ENCODE measurements around the gene CACNA2D3. TPM values are rescaled to one million over a fixed set of nuclear protein-coding genes. Genes with fewer than 3 reads are reported as not detected.

CACNA2D3 gene
- total RNA-seq, 4 donors from 2014 or later = 0.30 to 9.6 (median 3.9) TPM

DNA sequence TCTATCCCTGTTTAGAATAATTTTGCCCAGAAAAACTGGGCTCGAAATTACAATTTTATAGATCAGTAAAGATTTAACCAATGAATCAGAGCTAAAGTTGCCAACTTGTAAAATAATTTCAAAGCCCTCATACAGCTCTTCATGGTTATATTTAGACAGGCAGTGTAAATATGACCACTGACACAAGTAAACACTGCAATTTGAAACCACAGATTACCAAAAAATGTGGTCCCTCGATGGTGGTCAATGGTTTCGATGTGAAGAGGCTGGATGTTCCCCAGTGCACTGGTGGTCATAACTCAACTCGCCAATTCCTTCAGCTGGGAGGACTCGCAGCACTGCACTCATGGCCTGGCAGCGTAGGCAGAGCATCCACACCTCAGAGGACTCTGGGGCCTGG is 776.9 kb downstream of the CACNA2D3 start:
- H3K4me3 ChIP-seq = no peak overlapping the region
- WGBS, 2 donors = 78 to 86% methylated on average over 6 of the region's 6 CpGs

DNA sequence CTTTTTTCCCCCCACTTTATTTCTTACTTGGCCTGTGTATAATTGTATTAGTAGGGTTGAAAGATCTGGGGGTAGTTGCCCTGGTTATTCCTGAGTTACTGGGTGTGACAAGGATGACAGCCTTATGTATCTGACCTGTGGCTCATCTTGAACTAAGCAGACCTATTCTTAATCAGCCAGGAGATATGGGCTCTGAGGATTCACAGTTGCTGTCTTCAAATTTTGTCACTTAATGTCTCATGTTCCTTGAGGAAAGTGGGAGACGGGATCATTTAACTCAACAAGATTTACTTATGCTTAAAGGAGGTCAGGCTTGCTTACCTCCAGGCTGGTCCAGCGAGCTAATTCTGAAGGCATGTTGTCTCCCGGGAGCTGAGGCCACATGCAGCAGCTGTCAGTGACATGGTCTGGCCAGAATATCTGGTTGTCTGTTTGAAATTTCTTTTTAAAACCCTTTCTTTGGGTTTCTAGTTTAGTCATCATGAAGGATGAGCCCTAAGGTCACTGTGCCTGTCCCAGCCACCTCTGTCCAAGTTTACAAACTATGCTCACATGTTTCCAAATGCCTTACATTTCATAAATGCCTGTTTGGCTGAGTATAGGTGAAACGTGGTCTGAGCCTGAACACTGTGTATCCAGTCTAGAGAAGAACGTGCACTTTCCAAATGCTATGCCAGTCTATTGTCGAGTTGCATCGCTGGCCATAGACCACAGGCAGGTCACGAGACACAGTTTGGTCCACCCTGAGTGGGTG is 778.7 kb downstream of the CACNA2D3 start:
- H3K27me3 ChIP-seq = no peaks in the 10 kb centered on the region
- no peak overlapping the region for H3K27ac ChIP-seq
- H3K9me3 ChIP-seq = no peaks in the 10 kb centered on the region
- WGBS, 2 donors = 76 to 84% methylated on average over 8 of the region's 8 CpGs
- H3K4me1 ChIP-seq = no peaks in the 10 kb centered on the region
- H3K4me3 ChIP-seq = no peak overlapping the region
- TF ChIP-seq, protein P1, sequence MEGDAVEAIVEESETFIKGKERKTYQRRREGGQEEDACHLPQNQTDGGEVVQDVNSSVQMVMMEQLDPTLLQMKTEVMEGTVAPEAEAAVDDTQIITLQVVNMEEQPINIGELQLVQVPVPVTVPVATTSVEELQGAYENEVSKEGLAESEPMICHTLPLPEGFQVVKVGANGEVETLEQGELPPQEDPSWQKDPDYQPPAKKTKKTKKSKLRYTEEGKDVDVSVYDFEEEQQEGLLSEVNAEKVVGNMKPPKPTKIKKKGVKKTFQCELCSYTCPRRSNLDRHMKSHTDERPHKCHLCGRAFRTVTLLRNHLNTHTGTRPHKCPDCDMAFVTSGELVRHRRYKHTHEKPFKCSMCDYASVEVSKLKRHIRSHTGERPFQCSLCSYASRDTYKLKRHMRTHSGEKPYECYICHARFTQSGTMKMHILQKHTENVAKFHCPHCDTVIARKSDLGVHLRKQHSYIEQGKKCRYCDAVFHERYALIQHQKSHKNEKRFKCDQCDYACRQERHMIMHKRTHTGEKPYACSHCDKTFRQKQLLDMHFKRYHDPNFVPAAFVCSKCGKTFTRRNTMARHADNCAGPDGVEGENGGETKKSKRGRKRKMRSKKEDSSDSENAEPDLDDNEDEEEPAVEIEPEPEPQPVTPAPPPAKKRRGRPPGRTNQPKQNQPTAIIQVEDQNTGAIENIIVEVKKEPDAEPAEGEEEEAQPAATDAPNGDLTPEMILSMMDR (IDR thresholded peaks at IDR 0.05) = no peak
- TF ChIP-seq POLR2A (IDR thresholded peaks at IDR 0.05) (no peak), EP300 (IDR thresholded peaks at IDR 0.05) (no peak)
- DNase-seq (ENCODE audit: low spot score in 2 of 2) = no peak
- H3K36me3 ChIP-seq = no peaks in the 10 kb centered on the region

More for the DNA sequence above, 776.9 kb downstream of the CACNA2D3 start:
- TF ChIP-seq, protein P1 (IDR thresholded peaks at IDR 0.05) = no peak
- no peak for TF ChIP-seq POLR2A (IDR thresholded peaks at IDR 0.05)
- no peak for TF ChIP-seq EP300 (IDR thresholded peaks at IDR 0.05)
- DNase-seq (ENCODE audit: low spot score in 2 of 2) = no peak
- Histone ChIP-seq H3K27ac (no peak overlapping the region), H3K9me3 (no peaks in the 10 kb centered on the region), H3K36me3 (no peaks in the 10 kb centered on the region), H3K27me3 (no peaks in the 10 kb centered on the region), H3K4me1 (no peaks in the 10 kb centered on the region)

DNA sequence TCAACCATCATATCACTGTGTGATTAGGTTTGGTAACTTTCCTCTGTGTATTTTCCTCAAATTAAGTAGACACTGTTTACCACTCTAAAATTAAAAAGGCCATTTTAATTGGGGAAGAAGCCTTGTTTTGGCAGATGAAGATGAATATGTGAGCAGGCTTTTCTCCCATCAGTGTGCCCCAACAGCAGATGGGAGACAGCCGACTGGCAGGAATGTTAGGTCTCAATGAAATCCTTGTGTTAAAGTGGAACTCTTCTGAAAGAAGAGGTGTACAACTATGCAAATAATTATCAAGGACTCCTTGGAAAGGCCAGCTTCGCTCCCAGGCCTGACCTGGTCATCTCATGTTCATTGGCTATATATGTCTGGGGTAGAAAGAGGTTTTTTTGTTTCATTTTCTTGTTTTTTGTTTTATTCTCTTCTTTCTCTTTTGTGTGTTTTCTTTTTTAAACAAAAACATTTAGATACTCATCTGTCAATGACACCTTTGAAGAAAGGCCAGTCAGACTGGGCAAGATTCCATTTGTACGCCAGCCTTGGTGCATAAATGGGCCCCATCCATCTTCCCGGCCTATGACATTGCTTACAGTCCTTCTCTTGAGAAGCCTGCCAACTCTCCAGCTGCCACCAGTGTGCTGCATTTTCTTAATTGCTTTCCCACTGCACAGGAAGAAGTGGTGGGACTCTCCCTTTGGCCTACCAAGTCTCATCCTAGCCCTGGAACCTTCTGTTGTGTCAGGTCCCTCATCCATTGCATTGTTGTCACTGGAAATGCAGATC is 779.7 kb downstream of the CACNA2D3 start:
- no peak overlapping the region for H3K4me3 ChIP-seq
- no peaks in the 10 kb centered on the region for H3K36me3 ChIP-seq
- no peak for DNase-seq (ENCODE audit: low spot score in 2 of 2)
- WGBS, 2 donors = 63 to 70% methylated on average over 4 of the region's 4 CpGs
- no peak for TF ChIP-seq POLR2A (IDR thresholded peaks at IDR 0.05)
- TF ChIP-seq, protein P1 (IDR thresholded peaks at IDR 0.05) = no peak
- TF ChIP-seq EP300 (IDR thresholded peaks at IDR 0.05) = no peak
- no peak overlapping the region for H3K27ac ChIP-seq
- H3K9me3 ChIP-seq = no peaks in the 10 kb centered on the region
- H3K4me1 ChIP-seq = no peaks in the 10 kb centered on the region
- H3K27me3 ChIP-seq = no peaks in the 10 kb centered on the region

DNA sequence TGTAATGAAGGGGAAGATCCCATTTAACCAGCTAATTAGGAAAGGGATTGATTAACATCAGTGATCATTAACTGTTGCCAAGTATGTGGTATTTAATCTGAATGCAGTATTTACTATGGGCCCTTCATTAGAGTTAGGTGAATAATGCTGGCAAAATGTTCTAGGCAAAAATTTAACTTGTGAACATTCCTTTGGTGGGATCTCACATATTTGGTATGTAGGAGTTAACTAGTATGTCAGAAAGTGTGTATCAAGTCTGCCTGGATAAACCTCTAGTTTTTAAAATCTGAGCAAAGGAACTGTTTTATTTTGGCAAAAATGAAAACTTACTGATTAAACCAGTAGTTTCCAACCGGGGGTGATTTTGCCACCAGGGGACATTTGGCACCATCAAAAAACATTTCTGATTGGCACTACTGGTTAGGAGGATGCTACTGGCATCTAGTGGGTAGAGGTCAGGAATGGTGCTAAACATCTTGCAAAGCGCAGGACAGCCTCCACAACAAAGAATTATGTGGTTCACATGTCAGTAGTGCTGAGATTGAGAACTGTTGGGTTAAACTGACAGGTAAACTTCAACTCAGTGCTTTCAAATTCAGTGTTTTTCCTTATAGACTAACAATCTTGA is 783.0 kb downstream of the CACNA2D3 start:
- TF ChIP-seq POLR2A (IDR thresholded peaks at IDR 0.05) (no peak), EP300 (IDR thresholded peaks at IDR 0.05) (no peak)
- TF ChIP-seq, protein P1 (IDR thresholded peaks at IDR 0.05) = no peak
- Histone ChIP-seq H3K27me3 (no peaks in the 10 kb centered on the region), H3K27ac (no peak overlapping the region), H3K36me3 (no peaks in the 10 kb centered on the region), H3K4me1 (no peaks in the 10 kb centered on the region), H3K9me3 (no peaks in the 10 kb centered on the region), H3K4me3 (no peak overlapping the region)
- no peak for DNase-seq (ENCODE audit: low spot score in 2 of 2)
- 65 to 94% methylated on average over 2 of the region's 2 CpGs for WGBS, 2 donors

DNA sequence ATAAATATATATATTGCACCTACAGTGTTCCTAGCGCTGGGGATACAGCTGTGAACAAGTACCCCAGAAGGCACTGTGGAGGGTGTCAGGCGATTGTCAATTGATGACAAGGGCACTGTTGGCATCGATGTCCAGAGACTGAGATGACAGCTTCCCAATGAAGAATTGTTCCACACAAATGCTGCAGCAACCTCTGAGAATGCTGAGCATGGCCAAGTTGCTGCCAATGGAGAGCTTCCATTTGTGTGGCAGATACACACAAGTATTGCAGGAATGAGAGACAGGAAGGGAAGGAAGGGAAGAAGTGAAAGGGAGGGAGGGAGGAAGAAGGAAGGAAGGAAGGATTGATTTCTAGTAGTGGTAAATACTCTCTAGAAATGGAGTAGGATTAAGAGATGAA is 783.6 kb downstream of the CACNA2D3 start:
- Histone ChIP-seq H3K4me1 (no peaks in the 10 kb centered on the region), H3K4me3 (no peak overlapping the region), H3K27ac (no peak overlapping the region), H3K36me3 (no peaks in the 10 kb centered on the region), H3K27me3 (no peaks in the 10 kb centered on the region), H3K9me3 (no peaks in the 10 kb centered on the region)
- 85 to 90% methylated on average over 3 of the region's 3 CpGs for WGBS, 2 donors
- DNase-seq (ENCODE audit: low spot score in 2 of 2) = no peak
- no peak for TF ChIP-seq POLR2A (IDR thresholded peaks at IDR 0.05)
- TF ChIP-seq, protein P1 (IDR thresholded peaks at IDR 0.05) = no peak

Measured in tibial nerve (tissue), 4 donors.